C1 segment of cervical spinal cord (tissue), 14 donors: ENCODE data around the gene MYT1.

ENCODE experiments used
- DNase-seq, 14 donors: peaks; one replicate each; lab custom pipeline; 2025; lab: John Stamatoyannopoulos, UW

Gene MYT1

GRCh38 chr20:64244870-64245603 lies 80.8 kb downstream of the MYT1 start:
- no peak for DNase-seq

- no peak for DNase-seq
Measured at GRCh38 chr20:64245746-64246595, 81.7 kb downstream of the MYT1 start.

GRCh38 chr20:64246616-64247306 lies 82.5 kb downstream of the MYT1 start:
- no peak for DNase-seq

GRCh38 chr20:64247307-64247618 lies 83.0 kb downstream of the MYT1 start:
- DNase-seq: no peak

- no peak for DNase-seq
Measured at GRCh38 chr20:64247970-64248841, 84.0 kb downstream of the MYT1 start.

GRCh38 chr20:64250027-64250426 lies 85.8 kb downstream of the MYT1 start:
- DNase-seq: no peak

- DNase-seq: no peak
Measured at GRCh38 chr20:64253000-64253383, 88.7 kb downstream of the MYT1 start.

- DNase-seq: no peak
Measured at GRCh38 chr20:64253443-64253842, 89.2 kb downstream of the MYT1 start.

- DNase-seq: no peak
Measured at GRCh38 chr20:64254156-64254555, 89.9 kb downstream of the MYT1 start.

GRCh38 chr20:64254571-64255360 lies 90.5 kb downstream of the MYT1 start:
- no peak for DNase-seq

GRCh38 chr20:64255361-64256281 lies 91.4 kb downstream of the MYT1 start, which contains the start of gene PCMTD2:
TSS of gene PCMTD2 (plus strand) at chr20:64255748. CDS start at chr20:64259966, 4,218 bp downstream.
- DNase-seq: peak in 13 of 14 donors; percentile 51 to 88 (median 71)

- no peak for DNase-seq
Measured at GRCh38 chr20:64256282-64256935, 92.2 kb downstream of the MYT1 start.

GRCh38 chr20:64257107-64257757 lies 93.0 kb downstream of the MYT1 start:
- no peak for DNase-seq

- DNase-seq: no peak
Measured at GRCh38 chr20:64258071-64258823, 94.0 kb downstream of the MYT1 start.

GRCh38 chr20:64260239-64260638 lies 96.0 kb downstream of the MYT1 start:
- DNase-seq: no peak

GRCh38 chr20:64261138-64261537 lies 96.9 kb downstream of the MYT1 start:
- DNase-seq: no peak

GRCh38 chr20:64264091-64264490 lies 99.8 kb downstream of the MYT1 start:
- DNase-seq: no peak

- no peak for DNase-seq
Measured at GRCh38 chr20:64265201-64265600, 100.9 kb downstream of the MYT1 start.
